SK-N-SH (cell line): ENCODE measurements around the gene ZNF445.
A peak's percentile ranks its signal among the peaks of the same experiment; 100 is the strongest.

Experiments used
- EP300 ChIP-seq, 2 experiments: IDR thresholded peaks; 2 replicates each; pipeline versions ENCODE4 v1.4.0 to v1.6.1; 2012; ENCODE audit warnings: borderline replicate concordance in 1 of 2, low read depth in 1 of 2, low read length in 1 of 2
- EZH2phosphoT487 ChIP-seq: fragments of 200-600 bp; sonication (generic); IDR thresholded peaks from 2 replicates; pipeline ENCODE4 v1.6.1; 2017; ENCODE audit warnings: low read depth, mixed run types, mild to moderate bottlenecking, antibody characterized with exemption, moderate library complexity, borderline replicate concordance
- FOSL2 ChIP-seq: IDR thresholded peaks from 2 replicates; pipeline ENCODE4 v1.4.0; 2012; ENCODE audit warnings: low read depth, mild to moderate bottlenecking, moderate library complexity, borderline replicate concordance
- POLR2AphosphoS5 ChIP-seq: IDR thresholded peaks from 2 replicates; pipeline ENCODE4 v1.6.1; 2012; ENCODE audit warnings: low read depth, low read length
- SMC3 ChIP-seq: IDR thresholded peaks from 2 replicates; pipeline ENCODE4 v1.6.1; 2012; ENCODE audit warnings: low read depth, low read length, improper control_type of control experiment
- TAF1 ChIP-seq: IDR thresholded peaks from 2 replicates; pipeline ENCODE4 v1.6.1; 2012; ENCODE audit warnings: low read depth, mild to moderate bottlenecking, low read length, moderate library complexity, borderline replicate concordance
- TF ChIP-seq, protein P1 (sequence below): fragments of 200-600 bp; sonication (generic); IDR thresholded peaks from 2 replicates; pipeline ENCODE4 v1.6.1; 2017; ENCODE audit warnings: antibody characterized with exemption, mild to moderate bottlenecking, moderate library complexity
- TF ChIP-seq, protein P2 (sequence below): IDR thresholded peaks from 2 replicates; pipeline ENCODE4 v1.6.1; 2012; ENCODE audit warnings: mild to moderate bottlenecking, low read depth, low read length, moderate library complexity

DNA sequence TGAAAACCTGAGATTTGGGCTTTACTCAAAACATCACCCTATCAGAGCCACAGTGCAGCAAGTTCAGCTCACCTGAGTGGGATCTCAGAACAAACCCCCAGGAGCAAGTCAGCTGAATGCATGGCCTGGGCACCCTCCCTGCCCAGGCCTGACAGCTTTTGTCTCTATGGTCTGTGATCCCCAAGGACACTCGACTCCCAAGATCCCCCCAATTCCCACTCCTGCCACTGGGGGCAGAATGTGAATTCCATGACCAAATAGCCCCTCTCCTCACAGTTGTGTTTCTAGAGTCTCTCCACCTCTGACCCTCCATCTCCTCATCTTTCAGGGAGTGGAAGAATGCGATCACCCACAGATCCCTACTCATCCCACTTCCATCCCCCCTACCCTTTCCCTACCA is 58.9 kb downstream of the ZNF445 start:
- no peak for TF ChIP-seq SMC3
- TF ChIP-seq, protein P1, sequence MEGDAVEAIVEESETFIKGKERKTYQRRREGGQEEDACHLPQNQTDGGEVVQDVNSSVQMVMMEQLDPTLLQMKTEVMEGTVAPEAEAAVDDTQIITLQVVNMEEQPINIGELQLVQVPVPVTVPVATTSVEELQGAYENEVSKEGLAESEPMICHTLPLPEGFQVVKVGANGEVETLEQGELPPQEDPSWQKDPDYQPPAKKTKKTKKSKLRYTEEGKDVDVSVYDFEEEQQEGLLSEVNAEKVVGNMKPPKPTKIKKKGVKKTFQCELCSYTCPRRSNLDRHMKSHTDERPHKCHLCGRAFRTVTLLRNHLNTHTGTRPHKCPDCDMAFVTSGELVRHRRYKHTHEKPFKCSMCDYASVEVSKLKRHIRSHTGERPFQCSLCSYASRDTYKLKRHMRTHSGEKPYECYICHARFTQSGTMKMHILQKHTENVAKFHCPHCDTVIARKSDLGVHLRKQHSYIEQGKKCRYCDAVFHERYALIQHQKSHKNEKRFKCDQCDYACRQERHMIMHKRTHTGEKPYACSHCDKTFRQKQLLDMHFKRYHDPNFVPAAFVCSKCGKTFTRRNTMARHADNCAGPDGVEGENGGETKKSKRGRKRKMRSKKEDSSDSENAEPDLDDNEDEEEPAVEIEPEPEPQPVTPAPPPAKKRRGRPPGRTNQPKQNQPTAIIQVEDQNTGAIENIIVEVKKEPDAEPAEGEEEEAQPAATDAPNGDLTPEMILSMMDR: peak; percentile 41
- no peak for TF ChIP-seq FOSL2
- TF ChIP-seq EZH2phosphoT487: no peak
- no peak for TF ChIP-seq EP300 (IDR thresholded peaks at IDR 0.05; ENCODE audit: borderline replicate concordance in 1 of 2, low read depth in 1 of 2, low read length in 1 of 2)
- TF ChIP-seq, protein P2, sequence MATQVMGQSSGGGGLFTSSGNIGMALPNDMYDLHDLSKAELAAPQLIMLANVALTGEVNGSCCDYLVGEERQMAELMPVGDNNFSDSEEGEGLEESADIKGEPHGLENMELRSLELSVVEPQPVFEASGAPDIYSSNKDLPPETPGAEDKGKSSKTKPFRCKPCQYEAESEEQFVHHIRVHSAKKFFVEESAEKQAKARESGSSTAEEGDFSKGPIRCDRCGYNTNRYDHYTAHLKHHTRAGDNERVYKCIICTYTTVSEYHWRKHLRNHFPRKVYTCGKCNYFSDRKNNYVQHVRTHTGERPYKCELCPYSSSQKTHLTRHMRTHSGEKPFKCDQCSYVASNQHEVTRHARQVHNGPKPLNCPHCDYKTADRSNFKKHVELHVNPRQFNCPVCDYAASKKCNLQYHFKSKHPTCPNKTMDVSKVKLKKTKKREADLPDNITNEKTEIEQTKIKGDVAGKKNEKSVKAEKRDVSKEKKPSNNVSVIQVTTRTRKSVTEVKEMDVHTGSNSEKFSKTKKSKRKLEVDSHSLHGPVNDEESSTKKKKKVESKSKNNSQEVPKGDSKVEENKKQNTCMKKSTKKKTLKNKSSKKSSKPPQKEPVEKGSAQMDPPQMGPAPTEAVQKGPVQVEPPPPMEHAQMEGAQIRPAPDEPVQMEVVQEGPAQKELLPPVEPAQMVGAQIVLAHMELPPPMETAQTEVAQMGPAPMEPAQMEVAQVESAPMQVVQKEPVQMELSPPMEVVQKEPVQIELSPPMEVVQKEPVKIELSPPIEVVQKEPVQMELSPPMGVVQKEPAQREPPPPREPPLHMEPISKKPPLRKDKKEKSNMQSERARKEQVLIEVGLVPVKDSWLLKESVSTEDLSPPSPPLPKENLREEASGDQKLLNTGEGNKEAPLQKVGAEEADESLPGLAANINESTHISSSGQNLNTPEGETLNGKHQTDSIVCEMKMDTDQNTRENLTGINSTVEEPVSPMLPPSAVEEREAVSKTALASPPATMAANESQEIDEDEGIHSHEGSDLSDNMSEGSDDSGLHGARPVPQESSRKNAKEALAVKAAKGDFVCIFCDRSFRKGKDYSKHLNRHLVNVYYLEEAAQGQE: no peak
- TF ChIP-seq POLR2AphosphoS5: no peak
- TF ChIP-seq TAF1: no peak
